Endothelial cell of umbilical vein (primary cell): ENCODE data around the gene ABCG5. TPM values are rescaled to one million over a fixed set of nuclear protein-coding genes. Genes with fewer than 3 reads are reported as not detected.

Source experiments
- BruUV-seq: library from RNA; stranded (reverse); fragments of 400-500 nt; replicated peaks from 2 replicates; lab custom pipeline; 2021; lab: Mats Ljungman, UMichigan
- CTCF ChIA-PET: fragments of 300-600, 350-600 bp; sonication (Branson Sonifier 250); formaldehyde crosslinking; loops from one replicate; lab custom pipeline; 2021; ENCODE audit warnings: antibody characterized with exemption, inconsistent platforms; lab: Charles Lee
- POLR2A ChIA-PET: fragments of 300-600, 350-600 bp; sonication (Branson Sonifier 250); formaldehyde crosslinking; loops from one replicate; lab custom pipeline; 2021; ENCODE audit warnings: antibody characterized with exemption, inconsistent platforms; lab: Charles Lee
- DNase-seq: peaks from one replicate; pipeline ENCODE4 v3.0.0-alpha.2; 2011; ENCODE audit warnings: low read depth, low spot score
- FAIRE-seq: peaks from 2 replicates; lab custom pipeline; 2011; peaks lifted over from hg19 to GRCh38; lab: Jason Lieb, UNC
- H2AFZ ChIP-seq: 2 replicates; pipeline ENCODE4 v1.6.0; 2012; ENCODE audit warnings: low read depth, low read length, control low read depth, inconsistent platforms
- H3K27ac ChIP-seq: 2 replicates; pipeline ENCODE4 v1.5.1; 2011; ENCODE audit warnings: low read depth, mild to moderate bottlenecking, control low read depth, low read length, moderate library complexity; ENCODE audit not compliant: insufficient read depth
- H3K27me3 ChIP-seq, 2 experiments: 2 replicates each; pipeline versions ENCODE4 v1.6.0 to v1.6.1; 2011; ENCODE audit warnings: low read length in 2 of 2, mixed read lengths in 1 of 2; ENCODE audit not compliant: control insufficient read depth in 2 of 2, insufficient read depth in 2 of 2
- H3K36me3 ChIP-seq, 2 experiments: 2 replicates in 1 of 2; 3 replicates in 1 of 2; pipeline ENCODE4 v1.5.1; 2011; ENCODE audit warnings: low read length in 2 of 2, mild to moderate bottlenecking in 1 of 2, moderate library complexity in 1 of 2; ENCODE audit not compliant: control insufficient read depth in 2 of 2, insufficient read depth in 2 of 2; ENCODE audit errors: extremely low read depth in 1 of 2
- H3K4me1 ChIP-seq: 3 replicates; pipeline ENCODE4 v1.5.1; 2011; ENCODE audit warnings: mild to moderate bottlenecking, low read length; ENCODE audit not compliant: control insufficient read depth, insufficient read depth; ENCODE audit errors: extremely low read depth
- H3K4me2 ChIP-seq: 2 replicates; pipeline ENCODE4 v1.6.1; 2011; ENCODE audit warnings: low read length, control low read depth, mixed read lengths; ENCODE audit not compliant: insufficient read depth
- H3K4me3 ChIP-seq, 3 experiments: fragments of 200-600 bp in 1 of 3; sonication (generic), shearing (Covaris generic) in 1 of 3; replicated peaks in 1 of 3; 2 replicates each; pipeline ENCODE4 v1.5.1; 2011 to 2016; ENCODE audit warnings: control low read depth in 3 of 3, low read length in 3 of 3, mild to moderate bottlenecking in 2 of 3, inconsistent platforms in 1 of 3, low read depth in 1 of 3, moderate library complexity in 1 of 3; ENCODE audit not compliant: insufficient read depth in 1 of 3
- H3K79me2 ChIP-seq: 2 replicates; pipeline ENCODE4 v1.6.0; 2012; ENCODE audit warnings: low read length, inconsistent platforms; ENCODE audit not compliant: control insufficient read depth, insufficient read depth
- H3K9ac ChIP-seq: replicated peaks from 2 replicates; pipeline ENCODE3; 2011; ENCODE audit warnings: low read length, control low read depth; ENCODE audit not compliant: insufficient read depth; ENCODE audit errors: extremely low read depth
- H3K9me1 ChIP-seq: replicated peaks from 3 replicates; pipeline ENCODE4 v1.6.0; 2011; ENCODE audit warnings: mild to moderate bottlenecking, low read length; ENCODE audit not compliant: control insufficient read depth, insufficient read depth; ENCODE audit errors: extremely low read depth
- H3K9me3 ChIP-seq: replicated peaks from 2 replicates; pipeline ENCODE4 v1.5.1; 2012; ENCODE audit warnings: low read length, inconsistent platforms; ENCODE audit not compliant: control insufficient read depth, insufficient read depth
- H4K20me1 ChIP-seq: replicated peaks from 2 replicates; pipeline ENCODE3; 2011; ENCODE audit warnings: mild to moderate bottlenecking, low read length; ENCODE audit not compliant: control insufficient read depth, insufficient read depth; ENCODE audit errors: extremely low read depth
- CTCF ChIP-seq, 2 donors: IDR thresholded peaks; 1 replicate in 1 of 2; 2 replicates in 1 of 2; pipeline ENCODE4 v1.5.1; 2011; ENCODE audit warnings: low read length in 2 of 2, mild to moderate bottlenecking in 2 of 2, moderate library complexity in 2 of 2, control low read depth in 1 of 2, inconsistent platforms in 1 of 2, low read depth in 1 of 2; ENCODE audit not compliant: insufficient read depth in 1 of 2; ENCODE audit errors: extremely low read depth in 1 of 2
- EZH2 ChIP-seq: IDR thresholded peaks from 2 replicates; pipeline ENCODE4 v1.6.1; 2012; ENCODE audit warnings: borderline replicate concordance, low read depth, mild to moderate bottlenecking, moderate library complexity, low read length, inconsistent platforms; ENCODE audit not compliant: severe bottlenecking
- FOS ChIP-seq: IDR thresholded peaks from 2 replicates; pipeline ENCODE4 v1.6.1; 2011; ENCODE audit warnings: mild to moderate bottlenecking, low read length, moderate library complexity, borderline replicate concordance; ENCODE audit not compliant: insufficient read depth
- GATA2 ChIP-seq: IDR thresholded peaks from 2 replicates; pipeline ENCODE4 v1.7.0; 2011; ENCODE audit warnings: low read depth, mild to moderate bottlenecking, moderate library complexity, mixed read lengths, low read length; ENCODE audit not compliant: insufficient read length, insufficient read depth
- JUN ChIP-seq: IDR thresholded peaks from 2 replicates; pipeline ENCODE4 v1.6.1; 2011; ENCODE audit warnings: borderline replicate concordance, low read depth; ENCODE audit not compliant: insufficient read length, insufficient read depth
- MAX ChIP-seq: IDR thresholded peaks from 2 replicates; pipeline ENCODE4 v1.6.1; 2011; ENCODE audit not compliant: insufficient read depth, insufficient read length
- MYC ChIP-seq: IDR thresholded peaks from one replicate; pipeline ENCODE4 v1.6.1; 2011; ENCODE audit warnings: mild to moderate bottlenecking, low read depth, low read length
- POLR2A ChIP-seq: IDR thresholded peaks from 2 replicates; pipeline ENCODE4 v1.6.1; 2012; ENCODE audit warnings: low read depth, mild to moderate bottlenecking, control low read depth, low read length
- POLR2AphosphoS5 ChIP-seq: IDR thresholded peaks from 2 replicates; pipeline ENCODE4 v1.6.1; 2012; ENCODE audit warnings: low read depth, mild to moderate bottlenecking, control low read depth, low read length, moderate library complexity; ENCODE audit not compliant: insufficient read depth
- dilution Hi-C: fragments of 300-500 bp; cut with MboI; formaldehyde crosslinking; loops from one replicate; pipeline ENCODE4 v1.15.0; 2019; ENCODE audit warnings: low sequenced_read_pairs; ENCODE audit not compliant: extremely low pct_ligation_motif_present
- intact Hi-C: fragments of 100-400 bp; cut with micrococcal nuclease; formaldehyde crosslinking; loops from one replicate; pipeline ENCODE4 v1.10.0; 2022
- polyA plus RNA-seq, 4 experiments: library from polyadenylated mRNA; depleted of rRNA in 3 of 4; stranded (reverse) in 3 of 4; unstranded in 1 of 4; fragments of >200 nt; gene quantifications; 2 replicates each; pipeline versions ENCODE4 v1.2.1 to v1.2.3, GENCODE V29; 2011 to 2012; ENCODE audit warnings: missing spikeins in 1 of 4
- total RNA-seq: library from RNA; stranded (reverse); gene quantifications from 2 replicates; pipeline ENCODE4 v1.2.3, GENCODE V29; 2021

Gene ABCG5
- total and polyA plus RNA-seq, 2 donors (not counting 3 experiments of a cell fraction or from before 2014, with no cell fraction given) = not detected

GRCh38 chr2:43812947-43813346, 25.7 kb downstream of the ABCG5 start:
- CTCF ChIA-PET = no interaction called here
- no peaks in the 10 kb centered on the region for H3K79me2 ChIP-seq
- no peaks in the 10 kb centered on the region for H3K4me1 ChIP-seq
- no peaks in the 10 kb centered on the region for H3K9me3 ChIP-seq
- FAIRE-seq (no peak), DNase-seq (no peak)
- no TSS peak for BruUV-seq
- no peak overlapping the region for H3K9ac ChIP-seq
- no peak overlapping the region for H3K27ac ChIP-seq
- H3K4me2 ChIP-seq = no peak overlapping the region
- no peak overlapping the region for H3K4me3 ChIP-seq
- POLR2A ChIA-PET = no interaction called here
- H4K20me1 ChIP-seq = no peaks in the 10 kb centered on the region
- no peaks in the 10 kb centered on the region for H3K9me1 ChIP-seq
- intact Hi-C loops = no loop called here
- H2AFZ ChIP-seq = no peak overlapping the region
- no peaks in the 10 kb centered on the region for H3K27me3 ChIP-seq
- no peaks in the 10 kb centered on the region for H3K36me3 ChIP-seq
- dilution Hi-C loops = no loop called here
- TF ChIP-seq EZH2 (no peak), POLR2AphosphoS5 (no peak), JUN (no peak), POLR2A (no peak), GATA2 (no peak), CTCF (IDR thresholded peaks at IDR 0.05; ENCODE audit: extremely low read depth in 1 of 2, insufficient read depth in 1 of 2, low read depth in 1 of 2, low read length in 2 of 2) (no peak), MAX (no peak), FOS (no peak), MYC (no peak)
